IPS-NIHi7 (cell line): ENCODE results near the gene RASA4.
"Not testable (repeated sequence)": the region's sequence is repeated elsewhere in the genome, so short reads cannot be mapped to it uniquely, and the experiment has no call there.

Experiments
- DNase-seq: peaks from one replicate; pipeline ENCODE4 v3.0.0; 2012; ENCODE audit warnings: mixed read lengths; ENCODE audit errors: extremely low spot score

The RASA4 gene

DNA sequence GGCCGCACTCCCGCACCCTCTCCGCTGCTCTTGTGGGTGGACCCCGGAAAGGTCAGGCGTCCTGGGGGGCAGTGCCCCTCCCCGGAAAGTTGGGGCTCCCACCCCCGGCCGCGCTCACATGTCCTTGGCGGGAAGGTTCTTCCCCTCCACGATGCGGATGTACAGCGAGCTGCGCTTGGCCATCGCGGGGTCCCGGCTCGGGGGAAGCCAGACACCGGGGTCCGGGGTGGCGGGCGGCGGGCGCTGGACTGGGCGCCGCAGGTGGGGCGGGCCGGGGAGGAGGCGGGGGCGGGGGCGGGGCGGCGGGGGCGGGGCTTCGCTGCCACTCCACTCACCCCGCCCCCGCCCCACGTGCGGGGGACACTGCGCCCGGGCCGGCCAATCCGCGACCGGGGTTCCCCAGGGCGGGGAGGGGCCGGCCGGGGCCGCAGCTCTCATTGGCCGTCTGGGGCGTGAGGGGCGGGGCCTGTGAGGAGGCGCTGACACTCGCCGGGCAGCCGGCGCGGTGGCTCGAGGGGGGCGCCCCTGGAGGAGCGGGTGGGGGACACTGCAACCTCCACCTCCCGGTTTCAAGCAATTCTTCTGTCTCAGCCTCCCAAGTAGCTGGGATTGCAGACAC, at the start of gene RASA4:
RASA4 (minus strand) TSS at position 250 of the 619 bp plus-strand sequence; CDS start at position 183, 67 bp downstream.
- DNase-seq, result not testable (repeated sequence)

DNA sequence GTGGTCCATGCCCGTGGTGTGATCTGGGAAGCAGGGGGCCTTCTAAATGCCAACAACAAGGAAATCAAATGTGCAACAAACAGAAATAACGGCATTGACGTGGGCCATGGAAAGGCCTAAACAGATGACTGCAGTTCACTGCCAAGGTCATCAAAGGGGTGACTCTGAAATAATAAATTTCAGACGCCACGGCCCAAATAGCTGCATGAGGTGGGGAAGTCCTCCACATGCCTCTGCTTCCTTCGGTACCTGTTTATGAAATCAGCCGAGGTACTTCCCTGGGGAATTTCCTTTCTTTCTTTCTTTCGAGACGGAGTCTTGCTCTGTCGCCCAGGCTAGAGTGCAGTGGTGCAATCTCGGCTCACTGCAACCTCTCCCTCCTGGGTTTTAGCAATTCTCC, 48.2 kb upstream of the RASA4 start:
- DNase-seq, result not testable (repeated sequence)

DNA sequence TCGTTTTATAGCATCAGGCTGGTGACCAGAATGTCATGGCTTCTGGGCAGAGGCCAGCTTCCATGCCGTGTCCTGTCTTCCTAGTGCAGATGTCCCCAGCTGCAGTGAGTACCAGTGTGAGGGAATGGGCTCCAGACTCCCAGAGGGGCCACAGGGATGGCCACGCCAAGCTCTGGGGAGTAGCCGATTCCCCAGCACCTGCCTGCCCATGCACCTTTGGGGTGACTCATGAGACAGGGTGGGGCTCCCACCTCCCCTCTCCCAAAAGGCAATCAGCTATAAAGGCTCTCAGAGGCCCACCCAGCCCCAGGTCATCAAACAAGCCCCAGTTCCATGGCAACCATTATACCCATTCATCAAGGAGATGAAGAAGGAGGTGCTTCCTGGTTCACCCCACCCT, 33.4 kb upstream of the RASA4 start, which contains the start of gene SPDYE2B:
SPDYE2B (plus strand) TSS at position 396 of the 400 bp plus-strand sequence. CDS start 2,030 bp downstream, outside the sequence.
- DNase-seq, result not testable (repeated sequence)

DNA sequence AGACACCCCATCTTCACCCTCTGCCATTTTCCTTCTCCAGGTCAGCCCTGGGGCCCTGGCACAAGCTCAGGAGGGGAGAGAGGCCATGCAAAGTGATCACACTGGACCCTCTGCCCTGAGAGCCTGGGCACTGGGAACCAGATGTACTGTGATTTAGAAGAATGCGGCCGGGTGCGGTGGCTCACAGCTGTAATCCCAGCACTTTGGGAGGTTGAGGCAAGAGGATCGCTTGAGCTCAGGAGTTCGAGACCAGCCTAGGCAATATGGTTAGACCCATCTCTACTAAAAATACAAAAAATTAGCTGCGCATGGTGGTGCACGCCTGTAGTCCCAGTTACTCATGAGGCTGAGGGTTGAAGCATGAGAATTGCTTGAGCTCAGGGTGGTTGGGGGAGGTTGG, 31.3 kb upstream of the RASA4 start:
- not testable (repeated sequence) for DNase-seq

DNA sequence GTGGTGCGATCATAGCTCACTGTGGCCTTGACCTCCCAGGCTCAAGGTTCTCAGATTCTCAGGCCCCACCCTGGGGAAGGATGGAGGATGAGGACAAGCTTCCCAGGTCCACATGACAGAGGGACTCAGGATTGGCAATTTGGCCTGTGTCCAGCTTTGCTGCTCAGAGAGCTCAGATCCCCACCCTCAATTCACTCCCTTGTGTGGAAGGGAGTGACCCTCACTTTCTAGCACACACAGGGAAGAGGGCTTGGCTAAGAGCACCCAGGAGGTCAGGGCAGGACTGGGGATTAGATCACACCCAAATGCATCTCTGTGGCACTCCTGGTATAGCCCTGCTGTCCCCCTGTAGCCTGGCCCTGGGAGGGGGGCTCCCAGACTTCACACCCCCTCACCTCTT, 26.8 kb upstream of the RASA4 start:
- DNase-seq, result not testable (repeated sequence)

DNA sequence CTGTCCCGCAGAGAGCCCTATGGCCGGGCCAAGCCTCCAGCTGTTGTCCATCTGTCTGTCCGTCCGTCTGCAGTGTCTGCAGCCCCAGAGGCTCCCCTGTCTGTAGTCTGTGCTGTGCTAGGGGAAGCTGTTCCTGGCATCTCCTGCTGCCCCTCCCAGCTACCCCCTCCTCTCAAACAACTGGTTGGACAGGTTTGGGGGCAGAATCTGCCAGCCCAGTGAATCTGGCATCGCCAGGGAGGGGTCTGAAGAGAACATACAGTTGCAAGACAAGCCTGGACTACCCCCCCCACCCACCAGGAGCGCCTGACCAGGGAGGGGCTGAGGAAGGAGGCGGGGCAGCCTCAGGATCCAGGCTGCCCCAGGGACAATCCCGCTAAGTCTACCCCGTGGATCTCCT, 26.1 kb upstream of the RASA4 start, which contains the start of gene UPK3BL1:
UPK3BL1 (minus strand) TSS at position 101 of the 400 bp plus-strand sequence; CDS start at position 51, 50 bp downstream.
- not testable (repeated sequence) for DNase-seq

DNA sequence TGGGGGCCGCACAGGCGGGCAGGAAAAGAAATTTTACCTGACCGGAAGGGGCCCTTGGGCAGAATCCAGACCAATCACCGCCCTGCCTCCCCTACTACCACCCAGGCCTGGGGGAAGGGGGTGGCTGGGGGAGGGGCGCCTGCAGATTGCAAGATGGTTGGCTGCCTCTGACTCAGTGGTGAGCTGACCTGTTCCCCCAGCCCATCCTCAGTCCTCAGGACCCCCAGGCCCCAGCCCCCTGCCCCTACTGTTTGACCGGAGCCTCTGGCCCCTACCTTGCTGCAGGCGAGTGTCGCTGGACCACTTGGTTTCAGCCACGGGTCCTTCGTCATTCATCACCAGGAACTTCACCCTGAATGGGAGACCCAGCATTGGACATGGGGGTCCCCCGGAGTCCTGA, 22.3 kb upstream of the RASA4 start:
- not testable (repeated sequence) for DNase-seq

DNA sequence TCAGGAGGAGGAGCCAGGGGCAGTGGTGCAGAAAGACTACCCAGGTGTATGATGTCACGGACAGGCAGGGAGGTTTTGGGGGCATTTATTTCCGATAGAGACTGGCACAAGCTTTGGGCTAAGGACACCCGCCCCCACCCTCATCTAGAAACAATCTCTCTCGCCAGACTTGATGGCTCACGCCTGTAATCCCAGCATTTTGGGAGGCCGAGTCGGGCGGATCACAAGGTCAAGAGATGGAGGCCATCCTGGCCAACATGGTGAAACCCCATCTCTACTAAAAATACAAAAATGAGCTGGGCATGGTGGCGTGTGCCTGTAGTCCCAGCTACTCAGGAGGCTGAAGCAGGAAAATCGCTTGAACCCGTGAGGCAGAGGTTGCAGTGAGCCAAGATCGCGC, 20.4 kb upstream of the RASA4 start:
- DNase-seq, result not testable (repeated sequence)

DNA sequence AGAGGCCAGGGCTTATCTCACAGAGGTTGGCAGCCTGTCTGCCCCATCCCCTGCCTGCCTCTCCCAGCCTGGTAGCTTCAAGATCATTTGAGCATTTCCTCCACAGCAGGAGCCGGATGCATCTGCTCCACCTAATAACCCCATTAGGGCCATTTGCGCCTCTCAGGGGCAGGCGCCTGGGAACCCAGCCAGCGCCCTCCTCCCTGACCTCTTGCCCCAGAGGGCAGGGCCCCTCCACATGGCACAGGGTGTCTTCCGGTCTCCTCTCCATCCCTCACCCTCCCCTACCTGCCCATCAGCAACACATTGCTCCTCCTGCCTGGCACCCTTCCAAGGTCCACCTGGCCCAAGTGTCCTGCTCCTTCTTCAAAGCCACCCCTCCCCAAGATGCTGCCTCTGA, 18.8 kb upstream of the RASA4 start:
- not testable (repeated sequence) for DNase-seq

DNA sequence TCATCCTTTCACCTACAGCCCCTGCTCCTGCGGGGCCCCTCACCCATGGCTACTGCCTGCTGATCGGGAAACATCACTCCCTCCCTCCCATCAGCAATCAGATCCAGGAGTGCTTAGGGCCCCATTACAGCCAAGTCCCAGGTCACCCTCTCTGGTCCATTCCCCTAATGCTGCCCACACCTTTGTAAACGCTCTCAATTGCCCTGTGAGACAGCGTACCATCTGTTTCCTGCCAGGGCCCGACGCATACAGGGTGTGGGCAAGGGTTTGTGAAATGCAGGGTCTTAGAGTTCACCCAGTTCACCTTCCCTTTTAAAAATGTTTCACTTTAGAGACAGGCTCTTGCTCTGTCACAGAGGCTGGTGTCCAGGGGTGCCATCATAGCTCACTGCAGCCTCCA, 17.7 kb upstream of the RASA4 start:
- DNase-seq, result not testable (repeated sequence)

DNA sequence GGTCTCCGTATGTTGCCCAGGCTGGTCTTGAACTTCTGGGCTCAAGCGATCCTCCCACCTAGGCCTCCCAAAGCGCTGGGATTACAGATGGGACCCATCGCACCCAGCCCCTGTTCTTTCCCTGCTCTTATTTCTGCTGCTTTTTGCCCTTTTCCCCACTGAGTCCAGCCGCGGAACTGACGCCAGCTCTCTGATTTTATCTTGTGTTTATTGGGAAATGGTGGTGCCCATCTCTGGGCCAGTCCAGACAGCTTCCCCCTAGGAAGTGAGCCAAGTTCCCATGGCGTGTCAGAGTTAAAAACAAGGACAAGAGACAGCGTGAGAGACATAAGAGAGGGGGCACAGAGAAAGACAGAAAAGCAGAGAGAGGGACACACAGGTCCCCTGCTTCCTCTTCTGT, 14.1 kb upstream of the RASA4 start:
- DNase-seq, result not testable (repeated sequence)

DNA sequence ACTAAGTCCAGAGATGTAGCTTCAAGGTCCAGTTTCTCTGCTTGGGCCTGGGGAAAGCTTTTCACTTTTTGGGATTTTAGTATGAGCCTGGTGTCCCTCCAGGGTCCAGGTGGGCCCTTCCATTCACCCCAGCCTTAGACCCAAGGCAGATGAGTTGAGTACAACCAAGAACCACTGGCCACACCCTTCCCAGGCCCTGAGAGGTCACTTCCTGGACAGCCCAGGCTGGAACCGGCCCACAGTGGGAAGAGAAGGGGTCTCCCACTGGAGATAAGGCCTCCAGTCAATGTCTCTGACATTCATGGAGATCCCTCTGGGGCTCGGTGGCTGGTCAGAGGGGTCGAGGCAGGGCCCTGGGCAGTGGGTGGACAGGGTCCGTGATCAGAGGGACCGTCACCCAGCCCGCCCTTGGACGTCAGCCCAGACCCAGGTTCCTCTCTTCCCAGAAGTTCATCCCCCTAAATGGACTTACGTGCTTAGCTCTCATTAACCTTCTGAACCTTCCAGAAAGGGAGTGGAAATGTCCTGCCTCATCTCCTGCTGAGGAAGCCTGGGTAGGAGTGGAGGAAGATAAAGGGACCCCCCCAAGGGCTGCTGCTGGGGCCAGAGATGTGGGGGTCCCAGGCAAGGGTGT, 10.8 kb upstream of the RASA4 start:
- not testable (repeated sequence) for DNase-seq

DNA sequence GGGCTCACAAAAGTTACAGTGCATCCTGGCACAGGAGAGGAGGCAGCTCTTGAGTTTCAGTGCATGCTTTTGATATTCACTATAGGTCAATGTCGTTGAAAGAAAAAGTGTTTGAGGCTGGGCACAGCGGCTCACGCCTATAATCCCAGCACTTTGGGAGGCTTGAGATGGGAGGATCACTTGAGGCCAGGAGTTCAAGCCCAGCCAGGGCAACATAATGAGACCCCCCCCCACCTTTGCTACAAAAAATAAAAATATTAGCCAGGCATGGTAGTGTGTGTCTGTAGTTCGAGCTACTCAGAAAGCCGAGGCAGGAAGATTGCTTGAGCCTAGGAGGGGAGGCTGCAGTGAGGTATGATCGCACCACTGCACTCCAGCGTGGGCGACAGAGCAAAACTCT, 1.6 kb upstream of the RASA4 start:
- DNase-seq, result not testable (repeated sequence)

DNA sequence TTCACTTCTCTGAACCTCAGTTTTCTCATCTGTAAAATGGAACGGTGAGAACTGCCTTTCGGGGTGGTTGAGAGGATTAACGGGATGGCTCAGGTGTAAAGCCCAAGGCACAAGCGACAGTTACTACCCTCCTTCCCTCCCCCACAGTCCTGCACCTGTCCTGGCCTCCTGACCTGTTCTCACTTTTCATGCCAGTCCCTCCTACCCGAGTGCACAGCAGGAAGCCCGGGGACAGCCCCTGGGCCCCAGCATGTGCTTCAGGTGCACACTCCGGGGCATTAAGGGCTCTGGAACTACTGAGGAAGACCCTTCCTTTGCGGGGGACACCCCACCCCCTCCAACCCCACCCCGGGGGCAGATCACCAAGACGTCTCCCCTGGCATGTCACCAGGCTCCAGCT, 626 bp downstream of the RASA4 start:
- DNase-seq, result not testable (repeated sequence)

DNA sequence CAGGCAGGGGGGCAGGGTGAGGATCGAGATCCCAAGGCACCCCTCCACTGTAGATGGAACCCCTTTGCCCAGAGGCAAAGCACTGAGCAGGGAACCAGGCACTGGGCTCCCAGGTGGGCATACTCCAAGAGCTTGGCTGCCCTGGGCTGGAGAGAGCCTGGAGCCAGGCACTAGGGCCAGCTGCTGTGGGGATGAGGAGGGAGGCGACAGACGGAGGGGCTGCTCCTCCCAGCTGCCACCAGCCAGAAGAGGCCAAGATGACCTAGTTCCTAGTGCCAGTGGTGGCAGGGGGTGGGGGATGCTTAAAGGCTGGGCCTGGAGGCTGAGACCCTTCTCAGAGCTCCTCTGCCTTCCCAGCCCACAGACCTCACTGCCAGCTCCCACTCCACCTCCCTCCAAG, 1.7 kb downstream of the RASA4 start:
- DNase-seq, result not testable (repeated sequence)

DNA sequence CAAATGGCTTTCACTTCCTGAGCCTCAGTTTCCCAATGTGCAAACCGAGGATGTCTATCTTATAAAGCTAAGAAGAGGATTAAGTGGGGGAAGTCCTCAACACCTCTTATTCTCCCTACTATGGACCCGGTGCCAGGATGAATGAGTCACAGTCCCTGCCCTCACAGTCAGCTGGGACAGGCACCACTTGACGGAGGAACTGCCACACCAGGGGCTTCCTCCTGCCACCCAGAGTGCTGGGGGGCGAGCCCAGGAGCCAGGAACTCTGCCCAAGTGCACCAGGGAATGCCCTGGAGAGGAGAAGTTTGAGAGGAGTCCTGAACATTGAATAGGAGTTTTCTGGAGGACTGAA, 2.2 kb downstream of the RASA4 start:
- DNase-seq, result not testable (repeated sequence)

DNA sequence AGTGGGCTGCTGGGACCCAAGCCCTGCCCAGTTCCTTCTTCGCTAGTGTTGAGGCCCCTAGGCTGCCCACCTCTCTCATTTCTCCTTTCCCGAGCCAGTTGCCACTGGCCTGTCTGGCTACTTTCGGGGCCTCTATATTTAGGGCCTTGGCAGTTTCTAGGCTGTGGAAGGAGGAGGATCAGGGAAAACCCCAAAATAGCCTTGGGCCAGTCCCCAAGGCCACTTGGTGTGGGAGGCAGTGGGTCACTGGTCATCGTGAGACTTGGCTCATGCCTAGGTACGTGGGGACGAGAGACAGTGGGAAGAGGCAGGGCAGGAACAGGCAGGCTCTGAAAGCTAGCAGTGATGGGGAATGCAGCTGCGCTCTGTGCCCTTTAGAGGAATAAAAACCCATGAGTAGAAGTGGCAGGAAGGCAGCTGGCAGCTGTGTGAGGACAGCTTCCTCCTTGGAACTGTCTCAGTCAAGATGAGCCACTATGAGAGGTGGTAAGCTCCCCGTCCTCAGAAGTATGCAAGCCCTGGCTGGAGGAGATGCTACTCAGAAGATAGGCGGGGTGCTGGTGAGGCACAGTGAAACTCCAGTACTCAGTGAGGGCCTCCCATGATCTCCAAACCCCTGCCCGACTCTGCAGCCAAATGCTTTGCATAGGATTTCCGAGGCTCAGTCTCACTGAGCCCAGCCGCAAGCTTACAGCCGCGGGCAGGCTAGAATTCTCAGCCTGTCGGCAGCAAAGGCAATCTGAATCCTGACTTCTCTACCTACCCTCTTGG, 2.8 kb downstream of the RASA4 start:
- not testable (repeated sequence) for DNase-seq

DNA sequence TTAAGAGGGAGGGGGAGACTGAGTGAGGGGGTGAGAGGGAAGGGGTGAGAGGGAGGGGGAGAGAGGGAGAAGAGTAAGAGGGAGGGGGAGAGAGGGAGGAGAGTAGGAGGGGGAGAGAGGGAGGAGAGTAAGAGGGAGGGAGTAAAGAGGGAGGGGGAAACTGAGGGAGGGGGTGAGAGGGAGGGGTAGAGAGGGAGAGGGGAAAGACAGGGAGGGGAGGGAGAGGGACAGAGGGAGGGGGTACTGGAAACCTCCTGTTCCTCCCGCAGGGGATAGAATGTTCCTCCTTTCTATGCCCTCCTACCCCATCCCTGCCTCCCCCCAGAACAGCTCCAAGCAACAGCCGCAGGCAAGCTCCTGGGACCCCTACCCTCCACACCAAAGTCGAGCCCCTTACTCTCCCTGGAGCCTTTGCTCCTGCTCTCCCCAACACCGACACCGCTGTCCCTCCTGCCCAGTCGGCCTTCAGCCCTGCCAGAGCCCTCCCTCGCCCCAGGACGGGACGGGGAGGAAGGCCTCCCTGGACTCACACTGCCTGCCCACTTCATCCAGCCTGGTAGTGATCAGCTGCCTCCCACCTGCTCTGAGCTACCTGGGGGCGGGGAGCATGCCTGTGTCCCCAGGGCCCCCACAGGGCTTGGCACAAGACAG, 4.8 kb downstream of the RASA4 start:
- DNase-seq, result not testable (repeated sequence)

DNA sequence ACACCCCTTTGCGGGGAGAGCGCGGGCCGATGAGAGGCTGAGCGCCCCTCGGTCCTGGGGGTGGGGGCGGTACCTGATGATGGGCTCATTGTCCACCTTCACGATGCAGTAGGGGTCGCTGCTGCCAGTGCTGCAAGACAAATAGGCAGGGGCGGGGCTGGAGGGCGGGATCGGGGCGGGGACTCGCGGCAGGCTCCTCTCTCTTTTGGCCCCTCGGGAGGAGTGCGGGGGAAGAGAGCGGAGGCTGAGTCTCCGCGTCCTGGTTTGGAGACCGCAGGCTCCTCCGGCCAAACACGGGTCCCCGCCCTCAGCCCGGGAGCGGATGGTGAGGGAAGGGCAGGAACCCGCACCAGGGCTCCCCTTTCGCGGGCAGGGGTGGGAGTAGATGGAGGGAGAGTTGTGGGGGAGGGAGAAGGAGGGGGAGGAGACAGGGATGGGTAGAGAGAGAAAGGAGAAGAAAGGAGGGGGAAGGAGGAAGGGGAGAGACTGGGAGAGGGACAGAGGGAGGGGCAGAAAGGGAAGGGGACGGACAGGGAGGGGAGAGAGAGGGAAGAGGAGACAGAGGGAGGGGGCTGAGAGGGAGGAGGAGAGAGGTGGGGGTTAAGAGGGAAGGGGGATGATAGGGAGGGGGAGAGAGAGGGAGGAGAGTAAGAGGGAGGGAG, 5.4 kb downstream of the RASA4 start:
- not testable (repeated sequence) for DNase-seq

DNA sequence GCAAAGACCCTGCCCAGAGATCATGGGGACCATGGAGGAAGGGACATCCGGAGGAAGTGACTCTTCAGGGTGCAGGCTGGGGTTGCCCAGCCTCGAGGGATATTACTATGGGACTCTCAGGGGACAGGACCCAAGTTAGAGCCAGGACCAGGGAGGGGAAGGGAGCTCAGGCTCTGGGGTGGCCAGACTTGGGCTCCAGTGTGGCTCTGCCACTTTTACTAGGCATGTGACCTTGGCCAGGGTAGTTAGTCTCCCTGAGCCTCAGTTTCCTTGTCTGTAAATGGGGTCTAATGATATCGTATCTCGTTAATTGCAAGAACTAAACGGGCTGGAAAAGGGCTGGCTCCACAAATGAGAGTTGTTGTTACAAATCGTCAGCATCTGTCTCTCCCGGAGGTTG, 6.1 kb downstream of the RASA4 start:
- not testable (repeated sequence) for DNase-seq

DNA sequence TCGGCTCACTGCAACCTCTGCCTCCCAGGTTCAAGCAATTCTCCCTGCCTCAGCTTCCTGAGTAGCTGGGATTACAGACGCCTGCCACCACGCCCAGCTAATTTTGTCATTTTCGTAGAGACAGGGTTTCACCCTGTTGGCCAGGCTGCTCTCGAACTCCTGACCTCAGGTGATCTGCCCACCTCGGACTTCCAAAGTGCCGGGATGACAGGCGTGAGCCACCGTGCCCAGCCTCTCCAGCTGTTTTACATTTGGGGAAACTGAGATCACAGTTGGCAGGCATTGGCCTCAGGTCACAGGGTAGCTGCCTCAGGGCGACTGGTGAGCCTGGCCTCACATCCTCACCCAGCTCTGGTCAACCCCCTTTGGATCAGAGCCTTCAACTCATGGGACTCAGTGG, 6.8 kb downstream of the RASA4 start:
- DNase-seq, result not testable (repeated sequence)
